NCI-H187 (cell line): ENCODE data around the gene REG3A.

Experiments used
- DNase-seq, 2 experiments: peaks; one replicate each; lab custom pipeline; 2025; lab: John Stamatoyannopoulos, UW

REG3A gene

DNA sequence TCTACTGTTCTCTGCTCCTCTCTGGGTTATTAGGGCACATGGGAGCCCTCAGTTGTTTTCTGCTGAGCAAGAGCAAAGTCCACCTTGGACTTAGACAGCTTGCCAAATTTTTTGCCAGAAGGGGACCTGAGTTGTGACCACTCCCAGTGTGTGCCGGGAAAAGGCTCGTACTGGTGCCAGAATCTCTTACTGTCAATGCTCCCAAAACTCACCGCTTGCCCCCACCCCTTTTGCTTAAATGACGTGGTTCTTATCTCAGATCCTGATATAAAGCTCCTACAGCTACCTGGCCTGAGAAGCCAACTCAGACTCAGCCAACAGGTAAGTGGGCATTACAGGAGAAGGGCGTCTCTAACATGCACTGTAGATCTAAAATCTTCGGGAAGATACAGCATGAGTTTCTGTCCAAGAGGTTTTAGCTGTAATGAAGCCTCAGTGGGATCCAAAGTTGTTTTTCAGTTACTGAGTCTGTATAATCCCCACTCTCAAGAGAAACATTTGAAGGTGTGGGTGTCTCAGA, 39.3 kb downstream of the REG3A start, which contains the start of gene REG1A:
Gene REG1A, plus strand, starts transcription at position 295 of the 520 bp plus-strand sequence. CDS start 374 bp downstream, outside the sequence.
- no peak for DNase-seq

- DNase-seq = no peak
These were observed 42.3 kb downstream of the REG3A start for GRCh38 chr2:79116997-79117928.

DNA sequence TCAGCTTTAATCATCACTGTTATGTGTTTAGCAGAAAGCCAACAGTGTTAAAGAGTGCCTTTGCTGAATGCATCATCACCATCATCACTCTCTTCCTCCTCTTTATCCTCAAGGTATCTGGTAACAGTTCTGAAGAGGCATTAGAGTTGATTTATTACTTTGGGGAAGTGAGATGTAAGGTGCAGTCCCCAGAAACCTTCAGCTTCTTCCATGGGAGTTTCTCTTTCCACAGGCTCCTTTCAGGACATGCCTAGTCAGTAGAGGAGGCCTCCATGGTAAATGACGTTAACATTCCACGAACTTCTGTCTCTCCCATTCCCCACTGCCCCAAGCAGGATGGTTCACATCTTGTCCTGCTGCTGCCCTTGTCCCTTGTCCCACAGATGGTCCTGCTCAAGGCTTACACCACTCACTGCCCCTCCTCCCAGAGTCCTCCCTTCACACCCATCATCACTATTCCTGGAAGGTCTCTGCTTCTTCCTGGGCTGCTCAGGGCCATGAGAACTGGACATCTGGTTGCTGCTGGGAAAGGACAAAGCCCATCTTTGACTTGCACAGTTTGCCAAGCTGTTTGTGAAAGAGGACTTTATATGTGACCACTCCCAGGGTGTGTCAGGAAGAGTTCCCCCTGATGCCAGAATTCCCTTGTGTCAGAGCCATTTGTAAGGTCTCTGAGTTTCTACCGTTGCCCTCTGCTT, 44.6 kb downstream of the REG3A start:
- DNase-seq = no peak

DNA sequence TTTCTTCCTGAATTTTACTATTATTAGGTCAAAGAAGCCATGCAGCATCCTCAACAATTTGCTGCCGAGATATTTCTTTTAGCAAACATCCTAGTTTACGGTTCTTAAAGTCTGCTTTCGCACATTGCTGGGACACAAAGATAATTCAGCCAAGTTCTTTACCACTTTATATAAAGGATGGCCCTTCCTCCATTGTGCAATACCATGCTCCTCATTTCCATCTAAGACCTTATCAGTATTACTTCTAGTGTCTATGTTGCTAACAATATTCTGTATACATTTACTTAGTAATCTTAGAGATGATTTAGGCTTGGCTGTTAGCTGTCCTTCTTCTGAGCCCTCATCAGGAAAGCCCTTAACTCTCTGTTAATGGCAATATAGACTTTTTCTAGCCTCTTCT, 47.3 kb downstream of the REG3A start:
- DNase-seq = no peak
